ENCODE measurements around the gene GRIA1.

- TF ChIP-seq CTCF (IDR thresholded peaks at IDR 0.05; ENCODE audit: low read depth, low read length) (no peak), EZH2phosphoT487 (IDR thresholded peaks at IDR 0.05; ENCODE audit: low read depth) (no peak)
These were observed 30.0 kb upstream of the GRIA1 start for GRCh38 chr5:153460421-153460820.
